Stimulated activated CD8-positive, alpha-beta memory T cell treated with anti-CD3 and anti-CD28 coated beads, Interleukin-12 subunit alpha, Interleukin-12 subunit beta, amount 100 ng/mL, for 24 hours (primary cell): ENCODE results near the gene MAN2A1.

Source experiments
- DNase-seq: peaks from one replicate; pipeline ENCODE4 v3.0.0-alpha.2; 2020; ENCODE audit errors: extremely low read depth

The MAN2A1 gene

GRCh38 chr5:109681763-109682162 is 8.0 kb upstream of the MAN2A1 start:
- no peak for DNase-seq

GRCh38 chr5:109682383-109682782 is 7.3 kb upstream of the MAN2A1 start:
- no peak for DNase-seq

- no peak for DNase-seq
Observed at GRCh38 chr5:109685916-109686315, 3.8 kb upstream of the MAN2A1 start.

- no peak for DNase-seq
Observed at GRCh38 chr5:109688630-109688969, 1.1 kb upstream of the MAN2A1 start.

GRCh38 chr5:109688970-109689739 is 572 bp upstream of the MAN2A1 start:
- peak; percentile 58 for DNase-seq

GRCh38 chr5:109690242-109690974 is 681 bp downstream of the MAN2A1 start:
- DNase-seq, result no peak

- DNase-seq, result no peak
Observed at GRCh38 chr5:109690975-109691574, 1.3 kb downstream of the MAN2A1 start.

- no peak for DNase-seq
Observed at GRCh38 chr5:109691996-109692395, 2.3 kb downstream of the MAN2A1 start.

GRCh38 chr5:109692852-109693251 is 3.1 kb downstream of the MAN2A1 start:
- DNase-seq, result no peak

GRCh38 chr5:109693535-109694400 is 4.0 kb downstream of the MAN2A1 start:
- no peak for DNase-seq

GRCh38 chr5:109694451-109694891 is 4.7 kb downstream of the MAN2A1 start:
- DNase-seq, result no peak

- no peak for DNase-seq
Observed at GRCh38 chr5:109695005-109695926, 5.5 kb downstream of the MAN2A1 start.

GRCh38 chr5:109697339-109697738 is 7.6 kb downstream of the MAN2A1 start:
- DNase-seq, result no peak

- no peak for DNase-seq
Observed at GRCh38 chr5:109700516-109701153, 10.9 kb downstream of the MAN2A1 start.

- DNase-seq, result no peak
Observed at GRCh38 chr5:109701252-109701651, 11.5 kb downstream of the MAN2A1 start.

- DNase-seq, result no peak
Observed at GRCh38 chr5:109701792-109702191, 12.1 kb downstream of the MAN2A1 start.

- DNase-seq, result no peak
Observed at GRCh38 chr5:109703166-109703565, 13.4 kb downstream of the MAN2A1 start.

GRCh38 chr5:109703829-109704228 is 14.1 kb downstream of the MAN2A1 start:
- DNase-seq, result no peak

GRCh38 chr5:109704282-109704952 is 14.7 kb downstream of the MAN2A1 start:
- no peak for DNase-seq

- DNase-seq, result no peak
Observed at GRCh38 chr5:109705596-109705995, 15.9 kb downstream of the MAN2A1 start.
